Measurements from ENCODE around the gene PURA.

DNA sequence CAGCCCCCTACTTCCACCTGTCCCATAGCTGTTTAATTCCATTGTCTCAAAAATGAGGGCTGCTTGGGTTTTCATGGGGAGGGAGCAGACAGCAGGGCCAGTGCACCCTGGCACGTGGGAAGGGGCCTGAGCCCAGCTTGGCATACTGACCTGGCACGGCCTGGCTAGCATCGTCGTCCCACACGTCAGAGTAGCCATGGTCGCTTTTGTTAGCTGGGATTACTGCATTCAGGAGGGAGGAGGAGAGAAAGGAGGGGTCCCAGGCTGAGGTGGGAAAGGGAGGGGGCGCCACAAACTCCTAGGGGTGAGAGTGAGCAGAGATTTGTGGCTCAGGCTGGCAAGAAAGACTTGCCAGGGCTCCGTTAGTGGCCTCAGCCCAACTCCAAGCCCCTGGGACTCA lies 40.0 kb downstream of the PURA start:
- no peak for TF ChIP-seq EZH2 (IDR thresholded peaks at IDR 0.05; ENCODE audit: borderline replicate concordance, insufficient read depth, low read depth, low read length, poor library complexity, severe bottlenecking)
- TF ChIP-seq, protein P1, sequence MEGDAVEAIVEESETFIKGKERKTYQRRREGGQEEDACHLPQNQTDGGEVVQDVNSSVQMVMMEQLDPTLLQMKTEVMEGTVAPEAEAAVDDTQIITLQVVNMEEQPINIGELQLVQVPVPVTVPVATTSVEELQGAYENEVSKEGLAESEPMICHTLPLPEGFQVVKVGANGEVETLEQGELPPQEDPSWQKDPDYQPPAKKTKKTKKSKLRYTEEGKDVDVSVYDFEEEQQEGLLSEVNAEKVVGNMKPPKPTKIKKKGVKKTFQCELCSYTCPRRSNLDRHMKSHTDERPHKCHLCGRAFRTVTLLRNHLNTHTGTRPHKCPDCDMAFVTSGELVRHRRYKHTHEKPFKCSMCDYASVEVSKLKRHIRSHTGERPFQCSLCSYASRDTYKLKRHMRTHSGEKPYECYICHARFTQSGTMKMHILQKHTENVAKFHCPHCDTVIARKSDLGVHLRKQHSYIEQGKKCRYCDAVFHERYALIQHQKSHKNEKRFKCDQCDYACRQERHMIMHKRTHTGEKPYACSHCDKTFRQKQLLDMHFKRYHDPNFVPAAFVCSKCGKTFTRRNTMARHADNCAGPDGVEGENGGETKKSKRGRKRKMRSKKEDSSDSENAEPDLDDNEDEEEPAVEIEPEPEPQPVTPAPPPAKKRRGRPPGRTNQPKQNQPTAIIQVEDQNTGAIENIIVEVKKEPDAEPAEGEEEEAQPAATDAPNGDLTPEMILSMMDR (IDR thresholded peaks at IDR 0.05), result no peak

All from B cell (primary cell).